NCI-H1694 treated with DMSO at 0.1 percent for 48 hours (cell line): Measurements from ENCODE around the gene LCAT.
"Not testable (repeated sequence)": the region's sequence is repeated elsewhere in the genome, so short reads cannot be mapped to it uniquely, and the experiment has no call there.

Experiments used
- DNase-seq: peaks from one replicate; lab custom pipeline; 2025; lab: John Stamatoyannopoulos, UW

The LCAT gene

GRCh38 chr16:67943619-67944504 lies at the start of gene LCAT:
Gene LCAT (minus strand): TSS chr16:67944120. CDS start chr16:67944101, 19 bp downstream.
- DNase-seq: no peak

- DNase-seq: peak; percentile 40
These were observed 49.5 kb upstream of the LCAT start for GRCh38 chr16:67993207-67994039.

GRCh38 chr16:67992661-67993206 lies 48.8 kb upstream of the LCAT start:
- DNase-seq: no peak

GRCh38 chr16:67990018-67990386 lies 46.1 kb upstream of the LCAT start:
- DNase-seq: no peak

GRCh38 chr16:67989322-67990017 lies 45.5 kb upstream of the LCAT start:
- DNase-seq: no peak

GRCh38 chr16:67988675-67989074 lies 44.8 kb upstream of the LCAT start:
- DNase-seq: no peak

- DNase-seq: no peak
These were observed 43.7 kb upstream of the LCAT start for GRCh38 chr16:67987460-67988160.

GRCh38 chr16:67986949-67987348 lies 43.0 kb upstream of the LCAT start:
- no peak for DNase-seq

- no peak for DNase-seq
These were observed 38.2 kb upstream of the LCAT start for GRCh38 chr16:67982011-67982696.

GRCh38 chr16:67979955-67980678 lies 36.2 kb upstream of the LCAT start, which contains the start of gene DPEP3:
Gene DPEP3 (minus strand): TSS chr16:67980499. CDS start chr16:67980380, 119 bp downstream.
- DNase-seq: no peak

GRCh38 chr16:67977469-67978227 lies 33.7 kb upstream of the LCAT start:
- no peak for DNase-seq

GRCh38 chr16:67977005-67977404 lies 33.1 kb upstream of the LCAT start:
- DNase-seq: no peak

- DNase-seq: no peak
These were observed 32.3 kb upstream of the LCAT start for GRCh38 chr16:67976205-67976604.

GRCh38 chr16:67975321-67976105 lies 31.6 kb upstream of the LCAT start:
- no peak for DNase-seq

GRCh38 chr16:67972285-67972684 lies 28.4 kb upstream of the LCAT start:
- not testable (repeated sequence) for DNase-seq

- DNase-seq: no peak
These were observed 27.2 kb upstream of the LCAT start for GRCh38 chr16:67971111-67971510.

- no peak for DNase-seq
These were observed 25.5 kb upstream of the LCAT start for GRCh38 chr16:67969254-67970039.
